Subcutaneous abdominal adipose tissue (tissue), 5 donors: ENCODE measurements around the gene UBR3.
A peak's percentile ranks its signal among the peaks of the same experiment; 100 is the strongest.
"Not testable (repeated sequence)": the region's sequence is repeated elsewhere in the genome, so short reads cannot be mapped to it uniquely, and the experiment has no call there.

Experiments
- H3K27ac ChIP-seq: one replicate; pipeline ENCODE4 v1.7.0; 2013; ENCODE audit warnings: low read depth, mild to moderate bottlenecking, inconsistent platforms, low read length, moderate library complexity
- H3K27me3 ChIP-seq, 5 donors: one replicate each; pipeline ENCODE4 v1.7.0; 2013; ENCODE audit warnings: low read length in 5 of 5, inconsistent platforms in 1 of 5; ENCODE audit not compliant: control insufficient read depth in 5 of 5, insufficient read depth in 4 of 5
- H3K36me3 ChIP-seq, 5 donors: one replicate each; pipeline ENCODE4 v1.7.0; 2013; ENCODE audit warnings: low read length in 5 of 5; ENCODE audit not compliant: control insufficient read depth in 5 of 5, insufficient read depth in 5 of 5
- H3K4me1 ChIP-seq, 5 donors: one replicate each; pipeline ENCODE4 v1.7.0; 2013; ENCODE audit warnings: low read length in 5 of 5, mild to moderate bottlenecking in 3 of 5, moderate library complexity in 1 of 5; ENCODE audit not compliant: control insufficient read depth in 5 of 5, insufficient read depth in 5 of 5
- H3K4me3 ChIP-seq, 5 donors: one replicate each; pipeline ENCODE4 v1.7.0; 2013; ENCODE audit warnings: low read length in 5 of 5, low read depth in 1 of 5
- H3K9ac ChIP-seq, 5 donors: one replicate each; pipeline ENCODE4 v1.7.0; 2013; ENCODE audit warnings: low read length in 5 of 5, mild to moderate bottlenecking in 4 of 5, moderate library complexity in 3 of 5
- H3K9me3 ChIP-seq, 5 donors: one replicate each; pipeline ENCODE4 v1.7.0; 2013; ENCODE audit warnings: low read length in 5 of 5; ENCODE audit not compliant: control insufficient read depth in 5 of 5
- donor health status: healthy.
- donor health status: healthy.
- donor health status: healthy.
- donor health status: healthy.
- donor health status: healthy.

UBR3 gene

GRCh38 chr2:169820101-169820500, 7.2 kb upstream of the UBR3 start:
- H3K36me3 ChIP-seq, result peaks cover 7 to 28% (median 20%) of the 10 kb centered on the region in 5 donors
- not testable (repeated sequence) for H3K27ac ChIP-seq, H3K4me3 ChIP-seq, H3K27me3 ChIP-seq, H3K9me3 ChIP-seq, H3K9ac ChIP-seq
- peaks cover 0 to 27% (median 25%) of the 10 kb centered on the region in 5 donors for H3K4me1 ChIP-seq

DNA sequence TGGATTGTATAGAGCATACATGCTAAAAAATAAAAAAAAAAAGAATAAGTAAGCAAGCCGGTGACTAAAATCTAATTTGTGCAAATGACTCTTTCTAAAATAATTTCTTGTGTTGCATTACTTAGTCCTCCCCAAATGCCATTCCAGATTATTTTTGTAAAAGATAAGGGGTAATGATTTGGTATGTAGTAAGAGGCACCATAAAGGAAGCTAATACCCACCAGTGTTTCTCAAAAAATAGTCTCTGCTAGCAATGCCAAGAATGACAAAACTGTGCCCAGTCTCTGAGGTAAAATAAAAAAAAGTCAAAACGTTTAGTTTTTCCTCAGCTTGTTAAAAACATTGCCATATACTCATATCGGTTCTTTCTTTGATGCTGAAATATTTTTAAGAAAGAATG, 5.2 kb upstream of the UBR3 start:
- H3K9me3 ChIP-seq, result no peaks in the 10 kb centered on the region
- peaks cover 0 to 30% (median 28%) of the 10 kb centered on the region in 5 donors for H3K4me1 ChIP-seq
- no peak overlapping the region for H3K4me3 ChIP-seq
- H3K36me3 ChIP-seq, result peaks cover 0 to 19% (median 11%) of the 10 kb centered on the region in 5 donors
- H3K9ac ChIP-seq, result no peak overlapping the region
- H3K27me3 ChIP-seq, result no peaks in the 10 kb centered on the region
- no peak overlapping the region for H3K27ac ChIP-seq

DNA sequence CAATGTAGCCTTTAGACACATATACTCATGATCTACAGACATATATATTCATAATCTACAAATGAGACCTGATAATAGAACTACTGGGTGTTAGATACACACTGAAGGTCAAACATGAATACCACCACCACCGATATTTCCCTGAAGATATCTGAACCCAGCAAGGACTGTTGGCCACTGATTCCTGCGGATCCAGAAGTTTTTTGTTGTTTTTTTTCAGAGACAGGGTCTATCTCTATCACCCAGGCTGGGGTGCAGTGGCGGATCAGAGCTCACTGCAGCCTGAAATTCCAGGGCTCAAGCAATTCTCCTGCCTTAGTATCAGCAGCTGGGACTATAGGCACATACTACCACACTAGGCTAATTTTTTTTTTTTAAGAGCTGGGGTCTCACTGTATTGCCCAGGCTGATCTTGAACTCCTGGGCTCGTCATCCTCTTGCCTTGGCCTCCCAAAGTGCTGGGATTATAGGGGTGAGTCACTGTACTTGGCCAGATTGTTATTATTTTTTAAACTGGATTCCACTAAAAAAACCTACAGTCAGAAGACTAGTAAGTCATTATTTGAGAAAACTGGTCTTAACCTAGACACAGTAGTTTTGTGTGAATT, 4.4 kb upstream of the UBR3 start:
- H3K27me3 ChIP-seq, result no peaks in the 10 kb centered on the region
- H3K9me3 ChIP-seq, result no peaks in the 10 kb centered on the region
- H3K9ac ChIP-seq, result peak overlapping the region in 1 of 5 donors; percentile 52
- peak overlapping the region in 1 of 5 donors; percentile 25 for H3K4me3 ChIP-seq
- H3K36me3 ChIP-seq, result peaks cover 0 to 17% (median 9%) of the 10 kb centered on the region in 5 donors
- peaks cover 0 to 33% (median 28%) of the 10 kb centered on the region in 5 donors for H3K4me1 ChIP-seq
- H3K27ac ChIP-seq, result no peak overlapping the region

- Histone ChIP-seq H3K27me3 (no peaks in the 10 kb centered on the region), H3K9ac (peak overlapping the region; percentile 78 to 96 (median 92)), H3K27ac (peak overlapping the region; percentile 84), H3K36me3 (peaks cover 0 to 8% (median 4%) of the 10 kb centered on the region in 5 donors), H3K4me3 (peak overlapping the region; percentile 77 to 90 (median 86)), H3K9me3 (no peaks in the 10 kb centered on the region), H3K4me1 (peaks cover 4 to 43% (median 37%) of the 10 kb centered on the region in 5 donors)
Measured at GRCh38 chr2:169823996-169824372, 3.3 kb upstream of the UBR3 start.

DNA sequence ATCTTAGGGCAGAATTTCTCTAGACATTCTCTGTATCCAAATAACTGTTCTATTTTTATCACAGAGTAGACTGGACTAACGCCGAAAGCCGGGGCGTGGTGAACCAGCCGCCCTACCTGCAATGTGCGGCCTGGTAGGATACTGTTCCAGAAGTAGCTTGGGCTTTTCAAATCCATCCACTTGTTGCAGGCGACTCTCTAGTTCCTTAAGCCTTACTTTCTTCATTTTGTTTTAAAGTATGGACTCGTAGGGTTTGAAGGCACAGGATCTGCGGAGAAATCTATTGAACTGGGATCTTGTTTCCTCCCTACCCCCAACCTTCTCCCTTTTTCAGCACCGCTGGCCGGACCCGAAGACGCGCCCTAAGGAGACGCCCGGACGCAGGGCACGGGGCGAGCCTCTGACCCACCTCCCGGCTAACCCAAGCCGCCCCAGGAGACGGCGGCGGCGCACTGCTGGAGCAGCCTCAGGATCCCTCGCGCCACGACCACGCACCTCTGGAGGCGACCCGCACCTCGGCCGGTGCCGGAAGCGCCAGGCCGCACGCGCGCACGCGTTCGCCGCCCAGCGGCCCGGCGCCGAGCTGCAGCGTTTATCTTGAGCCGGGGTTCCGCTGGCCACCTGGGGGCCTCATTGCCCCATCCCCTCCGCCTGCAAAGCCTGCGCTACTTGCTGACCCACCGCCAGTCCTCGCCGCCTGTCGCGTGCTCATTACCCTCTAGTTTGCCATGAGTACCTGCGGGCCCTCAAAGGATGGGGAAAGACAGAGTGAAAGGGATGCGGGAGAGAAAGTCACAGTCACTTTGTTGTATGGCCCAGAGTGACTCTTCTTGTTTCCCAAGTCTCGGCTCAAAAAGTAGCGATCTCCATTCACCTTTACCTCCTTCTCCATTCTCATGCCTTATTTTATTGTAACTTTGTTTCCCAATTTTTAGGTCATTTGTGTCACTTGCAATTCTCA, 2.6 kb upstream of the UBR3 start, which contains the start of gene METTL5:
METTL5 (minus strand) TSS at position 533 of the 961 bp plus-strand sequence; CDS start at position 225, 308 bp downstream.
- Histone ChIP-seq H3K4me3 (peak within 1 kb of the TSS; percentile 77 to 90 (median 86)), H3K36me3 (peaks cover 0 to 4% (median 0%) of the 10 kb centered on the region in 5 donors), H3K9ac (peak within 1 kb of the TSS; percentile 78 to 96 (median 92)), H3K27me3 (no peaks in the 10 kb centered on the region), H3K9me3 (no peaks in the 10 kb centered on the region), H3K4me1 (peaks cover 5 to 49% (median 43%) of the 10 kb centered on the region in 5 donors), H3K27ac (peak within 1 kb of the TSS; percentile 84)

GRCh38 chr2:169828141-169828811, 1.0 kb downstream of the UBR3 start:
- H3K4me1 ChIP-seq, result peaks cover 5 to 54% (median 50%) of the 10 kb centered on the region in 5 donors
- H3K4me3 ChIP-seq, result peak overlapping the region; percentile 83 to 97 (median 92)
- H3K27ac ChIP-seq, result peak overlapping the region; percentile 86
- no peaks in the 10 kb centered on the region for H3K27me3 ChIP-seq
- no peaks in the 10 kb centered on the region for H3K36me3 ChIP-seq
- no peaks in the 10 kb centered on the region for H3K9me3 ChIP-seq
- H3K9ac ChIP-seq, result peak overlapping the region; percentile 22 to 96 (median 94)

GRCh38 chr2:169834401-169834800, 7.1 kb downstream of the UBR3 start:
- Histone ChIP-seq H3K9me3 (no peaks in the 10 kb centered on the region), H3K27me3 (no peaks in the 10 kb centered on the region), H3K4me1 (peaks cover 0 to 46% (median 24%) of the 10 kb centered on the region in 5 donors), H3K4me3 (no peak overlapping the region), H3K27ac (no peak overlapping the region), H3K36me3 (no peaks in the 10 kb centered on the region), H3K9ac (no peak overlapping the region)

DNA sequence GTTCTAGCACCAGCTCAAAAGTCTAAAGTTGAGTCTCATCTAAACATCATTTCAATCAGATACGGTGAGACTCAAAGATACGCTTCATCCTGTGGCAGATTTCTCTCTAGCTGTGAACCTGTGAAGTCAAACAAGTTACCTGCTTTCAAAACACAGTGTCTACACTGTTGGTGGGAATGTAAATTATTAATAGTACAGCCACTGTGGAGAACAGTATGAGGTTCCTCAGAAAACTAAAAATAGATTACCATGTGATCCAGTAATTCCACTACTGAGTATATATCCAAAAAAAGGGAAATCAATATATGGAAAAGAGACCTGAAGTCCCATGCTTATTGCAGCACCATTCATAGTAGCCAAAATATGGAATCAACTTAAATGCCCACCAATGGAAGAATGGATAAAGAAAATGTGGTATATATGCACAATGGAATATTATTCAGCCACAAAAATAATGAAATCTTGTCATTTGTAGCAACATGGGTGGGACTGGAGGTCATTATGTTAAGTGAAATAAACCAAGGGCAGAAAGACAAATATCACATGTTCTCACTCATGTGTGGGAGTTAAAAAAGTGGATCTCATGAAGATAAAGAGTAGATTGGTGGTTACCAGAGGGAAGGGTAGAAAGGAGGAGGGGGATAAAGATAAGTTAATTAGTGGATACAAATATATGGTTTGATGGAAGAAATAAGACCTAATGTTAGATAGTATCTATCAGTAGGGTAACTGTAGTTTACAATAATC, 11.7 kb downstream of the UBR3 start:
- no peak overlapping the region for H3K27ac ChIP-seq
- no peaks in the 10 kb centered on the region for H3K9me3 ChIP-seq
- H3K9ac ChIP-seq, result no peak overlapping the region
- peaks cover 0 to 34% (median 27%) of the 10 kb centered on the region in 5 donors for H3K4me1 ChIP-seq
- no peak overlapping the region for H3K4me3 ChIP-seq
- H3K36me3 ChIP-seq, result peaks cover 0 to 9% (median 0%) of the 10 kb centered on the region in 5 donors
- H3K27me3 ChIP-seq, result no peaks in the 10 kb centered on the region
